ENCODE data around the gene EFEMP2.

Gene EFEMP2

DNA sequence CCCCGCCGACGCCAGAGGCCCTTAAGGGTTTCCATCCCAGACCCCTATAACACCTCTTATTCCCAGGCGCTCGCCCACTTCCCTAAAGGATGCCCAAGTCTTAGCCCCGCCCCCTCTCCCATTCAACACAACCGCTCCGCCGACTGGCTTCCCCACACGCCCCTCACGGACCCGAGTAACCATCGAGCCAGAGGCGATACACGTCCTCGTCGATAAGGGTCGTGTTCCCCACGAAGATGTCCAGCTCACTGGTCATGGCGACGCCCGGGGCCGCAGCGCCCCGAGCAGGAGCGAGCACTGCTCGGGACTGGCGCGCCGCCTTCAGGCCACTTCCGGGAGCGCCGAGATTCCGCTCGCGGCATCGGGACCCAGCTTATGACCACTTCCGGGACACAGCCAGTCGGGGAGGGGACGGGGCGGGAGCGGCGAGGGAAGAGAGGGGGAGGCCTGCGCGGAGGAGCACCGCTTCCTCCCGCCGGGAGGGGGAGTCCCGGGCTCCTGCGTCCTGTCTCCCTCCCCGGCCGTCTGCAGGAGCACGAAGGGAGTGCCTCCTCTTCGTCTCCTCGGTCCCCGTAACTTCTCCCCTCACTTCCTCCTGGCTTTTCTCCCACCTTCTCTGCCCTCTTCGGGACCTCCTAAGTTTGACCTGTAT, 15.7 kb upstream of the EFEMP2 start, which contains the start of gene FIBP:
Gene FIBP, minus strand, starts transcription at position 309 of the 652 bp plus-strand sequence. Its CDS starts 53 bp downstream, at position 256.
- TF ChIP-seq, protein P1, sequence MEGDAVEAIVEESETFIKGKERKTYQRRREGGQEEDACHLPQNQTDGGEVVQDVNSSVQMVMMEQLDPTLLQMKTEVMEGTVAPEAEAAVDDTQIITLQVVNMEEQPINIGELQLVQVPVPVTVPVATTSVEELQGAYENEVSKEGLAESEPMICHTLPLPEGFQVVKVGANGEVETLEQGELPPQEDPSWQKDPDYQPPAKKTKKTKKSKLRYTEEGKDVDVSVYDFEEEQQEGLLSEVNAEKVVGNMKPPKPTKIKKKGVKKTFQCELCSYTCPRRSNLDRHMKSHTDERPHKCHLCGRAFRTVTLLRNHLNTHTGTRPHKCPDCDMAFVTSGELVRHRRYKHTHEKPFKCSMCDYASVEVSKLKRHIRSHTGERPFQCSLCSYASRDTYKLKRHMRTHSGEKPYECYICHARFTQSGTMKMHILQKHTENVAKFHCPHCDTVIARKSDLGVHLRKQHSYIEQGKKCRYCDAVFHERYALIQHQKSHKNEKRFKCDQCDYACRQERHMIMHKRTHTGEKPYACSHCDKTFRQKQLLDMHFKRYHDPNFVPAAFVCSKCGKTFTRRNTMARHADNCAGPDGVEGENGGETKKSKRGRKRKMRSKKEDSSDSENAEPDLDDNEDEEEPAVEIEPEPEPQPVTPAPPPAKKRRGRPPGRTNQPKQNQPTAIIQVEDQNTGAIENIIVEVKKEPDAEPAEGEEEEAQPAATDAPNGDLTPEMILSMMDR (IDR thresholded peaks at IDR 0.05) = peak; percentile 81
- no peaks in the 10 kb centered on the region for H3K9me3 Mint-ChIP-seq
- H3K27ac Mint-ChIP-seq = peak within 1 kb of the TSS; percentile 99
- H3K4me3 Mint-ChIP-seq = peak within 1 kb of the TSS; percentile 97
- H3K4me1 Mint-ChIP-seq = peaks cover 65% of the 10 kb centered on the region
- DNase-seq = peak; percentile 98
- H3K27me3 Mint-ChIP-seq (ENCODE audit: low read depth, poor library complexity) = peaks cover 23% of the 10 kb centered on the region
- peaks cover 28% of the 10 kb centered on the region for H3K36me3 Mint-ChIP-seq (ENCODE audit: low read depth)

DNA sequence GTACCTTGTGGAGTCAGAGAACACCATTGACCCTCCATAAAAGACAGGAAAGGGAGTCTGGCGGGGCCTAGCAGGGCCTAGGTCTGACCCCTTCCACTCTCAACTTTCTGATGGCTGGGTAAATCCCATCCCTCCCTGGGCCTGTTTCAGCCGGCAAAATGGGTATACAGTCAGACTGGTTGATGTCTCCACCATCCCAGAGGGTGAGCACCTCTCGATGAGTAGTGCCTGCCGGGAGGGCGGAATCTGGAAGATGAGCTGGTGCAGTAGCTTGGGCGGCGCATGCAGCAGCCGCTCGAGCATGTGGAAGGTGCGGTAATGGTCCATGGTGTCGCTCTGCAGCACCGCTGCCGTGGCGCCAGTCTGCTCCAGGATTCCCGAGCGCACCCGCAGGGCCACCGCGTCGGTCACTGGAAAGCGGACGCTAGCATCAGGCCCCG, 15.1 kb upstream of the EFEMP2 start:
- Mint-ChIP-seq H3K36me3 (ENCODE audit: low read depth) (peaks cover 28% of the 10 kb centered on the region), H3K4me1 (peaks cover 60% of the 10 kb centered on the region), H3K4me3 (peak overlapping the region; percentile 97), H3K9me3 (no peaks in the 10 kb centered on the region), H3K27ac (peak overlapping the region; percentile 99), H3K27me3 (ENCODE audit: low read depth, poor library complexity) (peaks cover 23% of the 10 kb centered on the region)
- no peak for DNase-seq
- TF ChIP-seq, protein P1 (IDR thresholded peaks at IDR 0.05) = no peak

GRCh38 chr11:65886826-65887722, 14.5 kb upstream of the EFEMP2 start:
- peaks cover 53% of the 10 kb centered on the region for H3K4me1 Mint-ChIP-seq
- peak overlapping the region; percentile 99 for H3K27ac Mint-ChIP-seq
- H3K4me3 Mint-ChIP-seq = peak overlapping the region; percentile 97
- H3K9me3 Mint-ChIP-seq = no peaks in the 10 kb centered on the region
- TF ChIP-seq, protein P1 (IDR thresholded peaks at IDR 0.05) = no peak
- peaks cover 33% of the 10 kb centered on the region for H3K36me3 Mint-ChIP-seq (ENCODE audit: low read depth)
- no peak for DNase-seq
- H3K27me3 Mint-ChIP-seq (ENCODE audit: low read depth, poor library complexity) = peaks cover 18% of the 10 kb centered on the region

DNA sequence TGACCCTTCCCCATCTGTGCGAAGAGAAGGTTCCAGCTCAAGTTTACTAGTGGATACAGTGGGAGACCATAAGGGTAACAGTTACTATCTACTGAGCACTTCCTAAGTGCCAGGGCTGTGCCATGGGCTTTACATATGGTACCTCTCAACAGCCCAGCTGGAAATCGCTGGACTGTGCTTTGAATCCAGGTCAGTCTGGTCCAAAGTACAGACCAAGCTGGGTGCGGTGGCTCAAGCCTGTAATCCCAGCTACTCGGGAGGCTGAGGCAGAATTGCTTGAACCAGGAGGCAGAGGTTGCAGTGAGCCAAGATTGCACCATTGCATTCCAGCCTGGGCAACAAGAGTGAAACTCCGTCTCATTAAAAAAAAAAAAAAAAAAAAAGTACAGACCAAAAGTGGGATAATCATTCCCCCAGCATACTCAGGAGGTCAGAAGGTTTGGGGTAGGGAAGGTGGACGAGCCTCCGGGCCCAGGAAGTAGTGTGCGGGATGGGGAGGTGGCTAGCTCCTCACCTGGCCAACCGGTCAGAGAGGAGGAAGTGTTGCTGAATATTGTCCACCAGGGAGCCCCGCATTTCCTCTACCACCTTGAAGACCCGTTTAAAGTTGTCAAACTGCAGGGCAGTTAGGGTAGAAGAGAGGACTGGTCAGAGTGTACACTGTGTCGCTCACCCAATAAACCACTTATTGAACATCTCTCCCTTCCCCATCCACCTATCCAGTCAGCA, 13.4 kb upstream of the EFEMP2 start:
- Mint-ChIP-seq H3K27me3 (ENCODE audit: low read depth, poor library complexity) (peaks cover 17% of the 10 kb centered on the region), H3K27ac (no peak overlapping the region), H3K4me1 (peaks cover 50% of the 10 kb centered on the region)

DNA sequence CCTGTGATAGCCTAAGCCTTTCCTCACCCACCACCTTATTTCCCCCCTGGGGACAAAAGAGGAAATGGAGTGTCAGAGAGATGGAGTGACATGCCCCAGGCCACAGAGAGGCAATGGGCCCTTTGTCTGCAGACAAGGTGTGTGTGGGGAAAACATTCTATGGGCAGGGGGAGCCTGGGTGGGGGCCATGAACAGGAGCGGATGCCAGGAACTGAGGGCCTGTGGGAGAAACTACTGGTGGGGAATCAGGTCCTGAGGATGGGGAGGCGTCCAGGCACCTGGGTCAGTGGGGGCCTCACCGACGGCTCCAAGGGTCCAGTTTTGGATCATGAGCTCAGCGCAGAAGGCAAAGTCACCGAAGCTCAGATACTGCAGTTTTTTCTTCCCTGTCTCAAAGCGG, 12.6 kb upstream of the EFEMP2 start:
- Mint-ChIP-seq H3K4me3 (no peak overlapping the region), H3K9me3 (no peaks in the 10 kb centered on the region), H3K27me3 (ENCODE audit: low read depth, poor library complexity) (peaks cover 15% of the 10 kb centered on the region), H3K36me3 (ENCODE audit: low read depth) (peaks cover 33% of the 10 kb centered on the region), H3K4me1 (peaks cover 49% of the 10 kb centered on the region), H3K27ac (no peak overlapping the region)
- TF ChIP-seq, protein P1 (IDR thresholded peaks at IDR 0.05) = no peak
- DNase-seq = no peak

More for the DNA sequence above, 13.4 kb upstream of the EFEMP2 start:
- DNase-seq = no peak
- H3K9me3 Mint-ChIP-seq = no peaks in the 10 kb centered on the region
- TF ChIP-seq, protein P1 (IDR thresholded peaks at IDR 0.05) = no peak
- peaks cover 33% of the 10 kb centered on the region for H3K36me3 Mint-ChIP-seq (ENCODE audit: low read depth)
- H3K4me3 Mint-ChIP-seq = peak overlapping the region; percentile 97
